Measurements from ENCODE around the gene FOXO1.

The FOXO1 gene

DNA sequence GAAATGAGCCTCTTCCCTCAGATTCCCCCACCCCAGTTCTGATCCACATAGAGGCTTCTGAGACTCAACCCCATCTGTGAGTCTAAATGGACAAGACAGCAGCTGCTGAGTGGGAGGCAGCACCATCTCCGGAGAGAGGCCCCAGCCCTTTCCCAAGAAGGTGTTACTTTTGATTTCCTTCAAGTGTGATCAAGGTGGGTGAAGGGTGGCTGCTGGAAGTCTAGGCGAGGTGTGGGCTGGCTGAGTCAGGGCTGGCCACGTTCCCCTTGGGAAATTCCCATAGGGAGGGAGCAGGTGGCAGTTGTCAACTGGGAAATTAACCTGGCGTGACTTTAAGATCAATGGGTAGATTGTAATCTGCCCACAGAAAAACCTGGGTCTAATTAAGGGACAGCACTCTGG, 148.0 kb downstream of the FOXO1 start:
- peak overlapping the region; percentile 16 for H3K4me3 ChIP-seq (ENCODE audit: low read depth, low read length)
- TF ChIP-seq, protein P1, sequence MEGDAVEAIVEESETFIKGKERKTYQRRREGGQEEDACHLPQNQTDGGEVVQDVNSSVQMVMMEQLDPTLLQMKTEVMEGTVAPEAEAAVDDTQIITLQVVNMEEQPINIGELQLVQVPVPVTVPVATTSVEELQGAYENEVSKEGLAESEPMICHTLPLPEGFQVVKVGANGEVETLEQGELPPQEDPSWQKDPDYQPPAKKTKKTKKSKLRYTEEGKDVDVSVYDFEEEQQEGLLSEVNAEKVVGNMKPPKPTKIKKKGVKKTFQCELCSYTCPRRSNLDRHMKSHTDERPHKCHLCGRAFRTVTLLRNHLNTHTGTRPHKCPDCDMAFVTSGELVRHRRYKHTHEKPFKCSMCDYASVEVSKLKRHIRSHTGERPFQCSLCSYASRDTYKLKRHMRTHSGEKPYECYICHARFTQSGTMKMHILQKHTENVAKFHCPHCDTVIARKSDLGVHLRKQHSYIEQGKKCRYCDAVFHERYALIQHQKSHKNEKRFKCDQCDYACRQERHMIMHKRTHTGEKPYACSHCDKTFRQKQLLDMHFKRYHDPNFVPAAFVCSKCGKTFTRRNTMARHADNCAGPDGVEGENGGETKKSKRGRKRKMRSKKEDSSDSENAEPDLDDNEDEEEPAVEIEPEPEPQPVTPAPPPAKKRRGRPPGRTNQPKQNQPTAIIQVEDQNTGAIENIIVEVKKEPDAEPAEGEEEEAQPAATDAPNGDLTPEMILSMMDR (IDR thresholded peaks at IDR 0.05; ENCODE audit: insufficient read depth, low read depth, low read length, missing control alignments), result no peak
- peak; percentile 83 for DNase-seq (ENCODE audit: low read depth)

DNA sequence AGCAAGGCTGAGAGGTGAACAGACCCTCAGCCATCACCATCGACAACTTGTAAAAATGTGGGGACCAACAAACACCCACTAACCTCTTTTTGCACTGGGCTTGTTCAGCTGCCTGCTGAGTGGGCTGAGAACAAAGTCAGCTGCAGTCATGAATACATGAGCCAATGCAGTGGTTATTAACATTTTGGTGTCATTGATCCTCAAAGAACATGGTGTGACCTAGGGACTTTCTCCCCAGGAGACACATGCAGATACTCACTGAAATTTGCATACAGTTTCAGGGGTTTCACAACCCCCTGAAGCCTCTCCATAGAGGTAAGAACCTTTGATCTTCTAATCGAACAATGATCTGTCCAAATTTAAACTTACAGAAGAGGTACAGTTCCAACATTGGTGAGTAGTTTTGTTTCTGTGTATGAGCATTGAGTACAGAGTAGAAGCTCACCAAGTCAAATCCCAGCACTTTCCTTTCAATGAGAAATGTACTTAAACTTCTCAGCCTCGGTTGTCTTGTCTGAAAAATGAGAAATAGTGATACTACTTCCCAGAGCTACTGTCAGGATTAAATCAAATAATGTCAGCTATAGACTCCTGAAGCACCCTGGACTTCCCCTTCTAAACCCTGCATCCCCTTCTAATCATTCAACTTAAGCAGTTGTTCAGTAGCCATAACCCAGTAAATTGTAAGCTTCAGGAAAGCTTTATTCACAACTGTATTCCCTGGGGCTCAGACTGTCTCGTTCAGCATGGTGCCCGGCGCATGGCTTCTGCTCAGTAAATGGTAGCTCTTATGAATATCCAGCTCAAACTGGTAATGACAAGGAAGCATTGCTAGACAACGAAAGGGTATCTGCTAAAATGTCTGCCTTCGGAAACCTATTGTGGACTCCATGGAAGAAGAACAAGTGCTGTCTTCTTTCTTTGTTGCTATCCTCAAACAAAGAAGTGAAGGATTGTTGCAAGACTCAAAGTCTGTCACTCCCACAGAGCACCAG, 148.7 kb downstream of the FOXO1 start:
- peak overlapping the region; percentile 16 for H3K4me3 ChIP-seq (ENCODE audit: low read depth, low read length)
- TF ChIP-seq, protein P1 (IDR thresholded peaks at IDR 0.05; ENCODE audit: insufficient read depth, low read depth, low read length, missing control alignments), result no peak
- peak; percentile 91 for DNase-seq (ENCODE audit: low read depth)

DNA sequence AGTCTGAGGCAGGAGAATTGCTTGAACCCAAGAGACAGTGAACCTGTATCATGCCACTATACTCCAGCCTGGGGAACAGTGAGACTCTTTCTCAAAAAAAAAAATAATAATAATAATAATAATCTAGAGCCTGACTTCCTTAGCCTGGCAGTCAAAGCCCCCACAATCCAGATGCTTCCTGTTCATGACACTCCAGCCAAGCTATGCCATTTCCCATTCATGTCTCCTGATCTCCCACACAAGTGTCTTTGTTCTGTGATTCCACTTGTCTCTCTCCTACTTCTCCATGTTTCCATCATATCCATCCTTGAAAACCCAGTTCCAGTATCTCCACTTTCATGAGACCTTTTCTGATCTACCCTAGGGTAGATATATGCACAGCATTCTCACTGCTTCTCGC, 150.7 kb downstream of the FOXO1 start:
- no peak overlapping the region for H3K4me3 ChIP-seq (ENCODE audit: low read depth, low read length)
- TF ChIP-seq, protein P1 (IDR thresholded peaks at IDR 0.05; ENCODE audit: insufficient read depth, low read depth, low read length, missing control alignments), result no peak
- DNase-seq (ENCODE audit: low read depth), result no peak

DNA sequence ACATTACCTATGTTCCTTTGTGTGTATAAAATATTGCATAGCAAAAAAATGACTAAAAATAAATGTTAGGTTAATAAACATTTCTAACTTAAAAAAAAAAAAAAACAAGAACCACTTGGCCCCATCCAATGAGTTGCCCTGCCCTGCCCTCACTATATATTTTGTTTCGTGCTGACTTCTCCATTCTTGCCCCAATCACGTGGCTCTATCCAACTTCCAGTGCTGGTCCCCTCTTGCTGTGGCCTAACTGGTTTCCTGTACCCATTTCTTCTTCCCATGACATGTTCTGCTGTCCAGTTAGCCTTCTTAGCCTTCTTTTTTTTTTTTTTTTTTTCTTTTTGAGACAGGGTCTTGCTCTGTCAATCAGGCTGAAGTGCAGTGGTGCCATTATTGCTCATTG, 151.6 kb downstream of the FOXO1 start:
- no peak for DNase-seq (ENCODE audit: low read depth)
- H3K4me3 ChIP-seq (ENCODE audit: low read depth, low read length), result no peak overlapping the region
- TF ChIP-seq, protein P1 (IDR thresholded peaks at IDR 0.05; ENCODE audit: insufficient read depth, low read depth, low read length, missing control alignments), result no peak

DNA sequence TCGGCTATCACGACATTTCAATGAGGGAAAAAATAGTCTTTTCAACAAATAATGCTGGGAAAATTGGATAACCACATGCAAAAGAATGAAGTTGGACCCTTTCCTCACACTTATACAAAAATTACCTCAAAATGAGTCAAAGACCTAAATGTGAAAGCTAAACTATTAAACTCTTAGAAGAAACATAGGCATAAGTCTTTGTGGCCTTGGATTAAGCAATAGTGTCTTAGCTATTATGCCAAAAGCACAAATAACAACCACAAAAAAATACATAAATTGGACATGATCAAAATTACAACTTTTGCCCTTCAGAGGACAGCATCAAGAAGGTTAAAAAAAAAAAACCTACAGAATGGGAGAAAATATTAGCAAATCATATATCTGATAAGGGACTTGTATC, 156.6 kb downstream of the FOXO1 start:
- TF ChIP-seq, protein P1 (IDR thresholded peaks at IDR 0.05; ENCODE audit: insufficient read depth, low read depth, low read length, missing control alignments), result no peak
- no peak overlapping the region for H3K4me3 ChIP-seq (ENCODE audit: low read depth, low read length)
- no peak for DNase-seq (ENCODE audit: low read depth)

DNA sequence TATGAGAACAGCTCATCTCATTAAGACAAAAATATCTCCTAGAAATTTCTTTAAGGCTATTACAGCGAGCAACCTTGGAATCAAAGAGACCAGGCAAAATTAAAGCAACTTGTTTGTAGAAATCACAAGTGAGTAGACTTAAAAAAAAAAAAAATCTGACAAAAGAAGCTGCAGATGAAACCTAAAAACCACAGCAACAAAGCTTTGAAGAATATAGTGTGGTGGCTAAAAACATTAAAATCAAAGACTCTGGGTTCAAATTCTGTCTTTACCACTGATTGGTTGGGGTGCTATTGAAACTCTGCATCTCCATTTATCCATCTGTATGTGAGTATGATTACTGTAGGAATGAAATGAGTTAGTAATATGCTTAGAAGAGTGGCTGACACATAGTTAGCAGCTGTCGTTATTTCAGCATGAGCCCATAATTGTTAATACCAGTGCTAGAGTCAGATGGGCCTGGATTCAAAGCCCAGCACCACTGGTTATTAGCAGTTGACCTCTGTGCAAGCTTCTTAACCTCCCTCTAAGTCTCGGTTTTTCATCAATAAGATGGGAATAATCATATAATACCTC, 157.6 kb downstream of the FOXO1 start:
- TF ChIP-seq, protein P1 (IDR thresholded peaks at IDR 0.05; ENCODE audit: insufficient read depth, low read depth, low read length, missing control alignments), result no peak
- no peak for DNase-seq (ENCODE audit: low read depth)
- H3K4me3 ChIP-seq (ENCODE audit: low read depth, low read length), result no peak overlapping the region
